GM18861 (cell line): ENCODE data around the gene C17orf107.

ENCODE experiments used
- ATAC-seq: cut with Tn5 transposase; IDR thresholded peaks from one replicate; pipeline ENCODE4 v1.9.1; 2021; ENCODE audit not compliant: unreplicated experiment

C17orf107 gene

DNA sequence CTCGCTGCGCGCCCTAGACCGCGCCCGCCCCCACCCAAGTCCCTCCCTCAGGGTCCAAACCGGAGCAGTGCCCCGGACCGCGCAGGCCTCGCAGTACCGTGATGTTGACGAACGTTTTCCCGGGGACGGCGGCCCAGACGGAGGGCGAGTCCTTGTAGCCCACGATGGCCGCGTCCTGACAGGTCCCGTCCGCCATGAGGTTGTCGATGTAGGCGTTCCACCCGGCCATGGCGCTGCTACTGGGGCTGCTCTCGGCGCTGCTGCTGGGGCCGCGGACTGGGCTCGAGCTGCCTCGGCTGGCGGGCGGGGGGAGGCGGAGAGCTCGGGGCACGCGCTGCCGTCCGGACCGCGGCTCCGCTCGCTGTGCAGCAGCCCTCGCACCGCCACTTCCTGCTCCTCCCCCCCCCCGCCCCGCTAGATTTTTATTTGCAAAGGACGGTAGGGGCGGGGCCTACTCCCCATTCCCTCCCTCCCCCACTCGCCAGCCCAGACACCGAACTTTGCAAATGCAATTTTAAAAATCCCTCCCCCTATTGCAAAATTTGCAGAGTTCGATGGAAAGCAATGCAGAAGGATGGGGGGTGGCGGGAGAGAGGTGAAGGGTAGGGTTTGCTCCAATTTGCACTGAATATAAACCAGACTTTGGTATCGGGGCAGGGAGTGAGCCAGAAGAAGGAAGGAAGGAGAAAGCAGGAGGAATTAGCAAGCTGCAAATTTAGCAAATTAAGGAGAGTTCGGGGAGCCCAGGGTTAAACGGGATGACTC, 49.0 kb downstream of the C17orf107 start, which contains the start of gene PFN1:
TSS of gene PFN1 (minus strand) at position 365 of the 765 bp plus-strand sequence. CDS start at position 229, 136 bp downstream.
- no peak for ATAC-seq

DNA sequence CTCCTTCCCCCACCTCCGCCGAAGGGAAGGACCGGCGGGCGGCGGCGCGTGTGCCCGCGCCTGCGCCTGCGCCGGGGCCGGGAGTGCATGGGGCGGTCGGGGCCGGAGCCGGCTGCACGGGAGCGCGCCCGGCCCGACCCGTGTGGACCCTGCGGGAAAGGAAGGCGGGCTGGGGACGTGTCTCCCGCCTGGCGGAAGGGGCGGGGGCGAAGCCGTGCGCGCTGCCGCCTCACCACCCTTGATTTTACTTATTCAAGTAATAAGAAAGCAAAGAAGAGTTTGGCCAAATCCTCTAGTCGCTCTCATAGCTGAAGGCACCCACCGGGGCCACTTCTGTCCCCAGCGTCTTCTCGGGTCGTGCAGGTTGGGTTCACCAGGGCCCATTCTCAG, 49.6 kb downstream of the C17orf107 start:
- ATAC-seq = no peak

GRCh38 chr17:4949321-4950074, 50.2 kb downstream of the C17orf107 start:
- ATAC-seq = no peak

DNA sequence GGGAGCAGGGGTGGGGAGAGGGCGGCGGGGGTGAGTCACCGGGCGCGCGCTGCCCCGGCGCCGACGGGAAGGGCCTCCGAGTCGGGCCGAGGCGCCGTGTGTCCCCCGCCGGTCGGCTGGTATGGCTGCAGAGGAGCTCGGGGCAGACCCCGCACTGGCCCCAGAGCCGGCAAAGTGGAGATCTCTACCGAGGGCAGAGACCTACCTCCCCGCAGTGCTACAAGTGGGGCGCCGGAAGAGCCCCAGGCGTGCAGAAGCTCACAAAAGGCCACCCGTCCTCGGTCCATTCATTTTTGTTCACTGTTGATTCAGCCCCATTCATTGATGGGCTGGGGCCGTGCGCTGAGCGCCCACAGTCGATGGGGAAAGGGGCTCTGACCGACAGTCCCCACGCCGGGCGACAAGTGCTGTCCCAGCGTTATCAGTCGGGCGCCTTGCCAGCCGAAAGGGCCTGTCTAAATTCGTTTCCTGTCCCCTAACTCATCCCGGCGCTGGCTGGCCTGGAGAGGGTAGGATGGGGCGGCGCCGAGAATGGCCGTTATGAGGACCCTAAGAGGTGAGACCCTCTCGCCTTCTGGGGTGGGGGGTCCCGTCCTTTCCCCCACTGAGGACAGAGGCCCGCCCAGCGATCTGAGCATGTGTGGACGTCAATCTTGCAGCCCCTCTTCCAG, 50.9 kb downstream of the C17orf107 start:
- no peak for ATAC-seq

DNA sequence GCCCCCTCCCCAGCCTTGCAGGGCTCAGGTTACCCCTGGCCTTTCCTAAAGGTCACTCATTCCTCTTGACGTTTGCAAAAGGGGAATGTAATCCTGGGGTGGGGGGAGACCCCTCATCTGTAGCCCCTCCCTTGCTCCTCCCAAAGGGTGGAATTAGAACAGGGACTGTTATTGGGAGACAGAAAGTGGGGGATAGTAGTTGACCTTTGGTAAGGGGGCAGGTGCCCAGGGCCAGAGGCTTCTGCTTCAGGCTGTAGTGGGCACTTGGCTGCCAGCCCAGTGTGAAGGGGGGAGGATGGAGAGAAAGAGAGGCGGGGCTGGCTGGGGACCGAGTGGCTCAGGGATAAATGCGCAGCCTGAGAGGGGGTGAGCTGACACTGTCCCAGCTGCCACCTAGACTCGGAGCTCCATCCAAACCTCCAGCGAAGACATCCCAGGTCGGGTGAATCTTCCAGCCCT, 51.4 kb downstream of the C17orf107 start, which contains the start of gene ENO3:
TSS of gene ENO3 (plus strand) at position 374 of the 459 bp plus-strand sequence. CDS start 711 bp downstream, outside the sequence.
- ATAC-seq = no peak

GRCh38 chr17:4951486-4951885, 52.1 kb downstream of the C17orf107 start:
- no peak for ATAC-seq
